GM19240 (cell line): Measurements from ENCODE around the gene ADCY7.
"Not testable (repeated sequence)": the region's sequence is repeated elsewhere in the genome, so short reads cannot be mapped to it uniquely, and the experiment has no call there.

Experiments
- DNase-seq: peaks from one replicate; pipeline ENCODE4 v3.0.0; 2011; ENCODE audit warnings: low spot score; ENCODE audit not compliant: insufficient read length

The ADCY7 gene

DNA sequence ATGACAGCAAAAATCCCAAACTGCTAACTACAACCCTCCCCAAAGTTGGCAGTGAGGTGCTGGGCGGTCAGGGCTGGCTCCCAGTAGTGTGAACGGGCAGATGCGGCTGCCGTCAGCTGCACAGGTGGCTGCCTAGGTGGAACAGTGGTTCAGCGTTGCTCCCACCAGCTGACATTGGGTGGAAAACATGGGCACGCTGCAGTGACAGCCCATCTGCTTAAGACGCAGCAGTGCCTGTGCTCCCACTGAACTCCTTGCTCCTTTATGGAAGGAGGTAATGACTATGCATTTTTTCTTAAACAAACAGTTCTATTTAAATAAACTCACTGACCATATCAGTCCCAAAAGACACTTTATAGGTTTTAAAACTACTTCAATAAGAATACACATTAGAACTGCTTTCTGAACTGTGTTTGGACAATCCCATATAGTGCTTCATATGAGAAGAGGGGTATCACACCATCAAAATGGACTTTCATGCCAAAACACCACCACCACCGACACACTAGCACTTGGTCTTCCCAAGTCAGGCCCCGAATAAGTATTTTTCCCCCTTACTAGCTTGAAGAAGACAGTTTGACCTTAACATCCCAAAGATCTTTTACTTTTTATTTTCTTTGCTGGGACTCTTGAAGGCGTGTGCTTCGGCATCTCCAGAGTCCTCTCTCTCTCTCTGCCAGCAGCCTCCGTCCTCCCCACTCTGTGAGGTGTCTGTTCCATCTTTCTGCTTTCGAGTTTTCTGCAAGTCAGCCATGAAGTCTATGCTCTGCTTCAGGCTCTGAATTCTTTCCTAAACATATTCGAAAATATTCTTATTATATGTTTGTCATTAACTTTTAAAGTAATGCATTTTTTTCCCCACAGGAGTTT lies 68.0 kb downstream of the ADCY7 start:
- no peak for DNase-seq

DNA sequence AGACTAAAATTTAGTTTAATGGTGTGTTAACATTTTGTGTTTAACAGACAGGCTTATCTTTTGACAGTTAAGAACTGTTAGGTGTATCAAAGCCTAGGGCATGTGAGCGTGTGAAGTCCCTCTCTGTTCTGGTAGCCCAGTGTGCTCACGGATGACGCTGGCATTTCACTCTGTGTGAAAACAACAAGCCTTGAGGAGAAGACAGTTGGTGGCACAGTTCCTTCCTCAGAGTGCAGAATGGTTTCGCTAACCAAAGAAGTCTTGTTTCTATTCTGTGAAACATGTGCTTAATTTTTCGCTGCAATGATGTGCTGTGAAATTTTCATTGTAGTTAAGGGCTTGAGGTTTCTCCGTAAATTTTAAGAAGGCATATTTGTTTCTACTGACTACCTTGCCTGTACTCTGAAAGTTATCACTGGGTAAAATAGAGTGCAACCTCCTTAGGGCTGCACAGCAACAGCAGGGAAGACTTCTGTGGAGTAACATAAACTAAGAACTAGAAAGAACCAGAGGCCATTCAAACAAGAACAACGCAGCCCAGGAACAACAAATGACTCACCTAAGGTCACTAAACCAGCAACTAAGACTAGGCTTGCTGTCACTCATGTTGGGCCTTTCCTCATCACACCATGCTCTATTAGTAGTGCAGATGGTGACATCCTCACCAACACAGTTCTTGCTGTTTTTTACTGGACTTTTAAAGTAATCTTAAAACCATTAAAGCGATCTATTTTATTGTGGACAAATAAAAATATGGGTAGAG lies 69.0 kb downstream of the ADCY7 start:
- DNase-seq: no peak

DNA sequence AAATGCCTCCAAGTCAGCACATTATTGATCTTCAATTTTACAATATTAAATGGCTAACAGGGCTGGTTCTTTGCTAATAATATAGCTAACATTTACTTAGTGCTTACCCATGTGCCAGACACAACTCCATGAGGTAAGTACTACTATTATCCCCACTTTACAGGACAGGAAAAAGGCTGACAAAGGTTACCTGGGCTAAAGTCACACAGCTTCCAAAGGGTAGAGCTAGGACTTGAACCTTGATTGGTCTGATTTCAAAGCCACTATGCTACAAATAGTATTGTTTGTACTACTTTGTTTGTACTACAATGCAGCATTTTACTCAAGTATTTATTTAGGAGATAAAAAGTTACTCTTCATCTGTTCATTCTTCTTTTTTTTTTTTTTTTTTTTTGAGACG lies 70.5 kb downstream of the ADCY7 start:
- DNase-seq: no peak

DNA sequence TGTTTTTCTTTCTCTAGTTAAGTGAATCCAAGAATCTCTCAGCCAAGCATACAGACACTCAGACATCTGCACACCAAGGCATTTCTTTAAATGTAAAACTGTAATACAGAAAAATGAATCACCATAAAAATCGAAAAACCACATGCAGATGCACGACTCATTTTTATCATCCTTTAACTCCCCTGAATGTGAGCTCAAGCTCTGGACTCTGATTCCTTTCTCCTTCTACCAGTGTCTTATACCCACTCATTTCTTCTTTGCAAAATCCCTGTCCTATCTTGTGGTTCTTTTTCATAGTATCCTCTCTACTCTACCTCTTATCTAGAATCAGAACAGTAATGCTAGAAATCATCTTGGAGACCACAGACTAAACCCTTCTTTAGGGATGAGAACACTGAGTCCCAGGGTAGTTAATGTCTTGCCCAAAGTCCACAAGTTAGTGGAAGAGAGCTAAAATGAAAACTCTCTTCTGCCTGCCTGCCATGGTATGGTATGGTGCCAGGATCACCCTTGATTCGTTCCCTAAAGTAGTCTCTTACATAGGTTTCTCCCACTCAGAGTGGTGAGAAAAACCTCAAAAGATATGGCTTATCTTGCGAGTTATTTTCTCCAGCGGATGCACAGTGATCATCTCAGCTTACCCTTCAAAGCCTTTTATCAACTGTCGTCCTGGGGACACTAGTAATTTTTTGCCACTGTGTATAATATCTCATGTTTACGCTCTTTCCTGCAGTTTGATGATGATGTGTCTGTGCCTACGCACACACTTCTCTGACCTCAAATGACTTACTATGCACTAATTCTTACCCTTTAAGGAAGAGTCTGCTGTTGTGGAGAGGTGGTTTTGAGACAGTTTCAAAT lies 72.2 kb downstream of the ADCY7 start:
- no peak for DNase-seq

DNA sequence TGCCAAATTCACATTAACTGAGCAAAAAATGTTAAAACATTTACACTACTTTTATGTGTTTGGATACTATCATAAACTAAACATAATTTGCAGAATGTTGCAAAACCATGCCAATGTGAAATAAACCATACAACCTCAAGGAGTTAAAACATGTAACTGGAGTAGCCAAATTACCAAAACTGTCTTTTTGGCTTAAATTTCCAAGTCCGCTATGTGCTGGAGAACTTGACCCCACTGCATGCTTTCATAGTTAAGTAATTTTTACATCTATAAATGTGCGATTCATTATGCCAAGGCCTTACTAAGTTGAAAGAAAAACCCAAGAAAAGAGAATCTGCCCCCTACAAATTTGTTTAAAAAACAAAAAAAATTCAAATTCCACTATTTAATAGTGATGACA lies 74.2 kb downstream of the ADCY7 start:
- no peak for DNase-seq

DNA sequence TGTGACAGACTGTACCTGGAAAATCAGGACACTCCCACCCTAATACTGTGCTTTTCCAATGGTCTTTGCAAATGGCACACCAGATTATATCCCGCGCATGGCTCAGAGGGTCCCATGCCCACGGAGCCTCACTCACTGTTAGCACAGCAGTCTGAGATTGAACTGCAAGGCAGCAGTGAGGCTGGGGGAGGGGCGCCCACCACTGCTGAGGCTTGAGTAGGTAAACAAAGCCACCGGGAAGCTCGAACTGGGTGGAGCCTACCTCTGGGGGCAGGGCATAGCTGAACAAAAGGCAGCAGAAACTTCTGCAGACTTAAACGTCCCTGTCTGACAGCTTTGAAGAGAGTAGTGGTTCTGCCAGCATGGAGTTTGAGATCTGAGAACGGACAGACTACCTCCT lies 77.2 kb downstream of the ADCY7 start:
- not testable (repeated sequence) for DNase-seq

DNA sequence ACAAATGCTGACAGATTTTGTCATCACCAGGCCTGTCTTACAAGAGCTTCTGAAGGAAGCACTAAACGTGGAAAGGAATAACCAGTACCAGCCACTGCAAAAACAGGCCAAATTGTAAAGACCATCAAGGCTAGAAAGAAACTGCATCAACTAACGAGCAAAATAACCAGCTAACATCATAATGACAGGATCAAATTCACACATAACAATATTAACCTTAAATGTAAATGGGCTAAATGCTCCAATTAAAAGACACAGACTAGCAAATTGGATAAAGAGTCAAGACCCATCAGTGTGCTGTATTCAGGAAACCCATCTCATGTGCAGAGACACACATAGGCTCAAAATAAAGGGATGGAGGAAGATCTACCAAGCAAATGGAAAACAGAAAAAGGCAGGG lies 78.9 kb downstream of the ADCY7 start:
- DNase-seq: not testable (repeated sequence)

DNA sequence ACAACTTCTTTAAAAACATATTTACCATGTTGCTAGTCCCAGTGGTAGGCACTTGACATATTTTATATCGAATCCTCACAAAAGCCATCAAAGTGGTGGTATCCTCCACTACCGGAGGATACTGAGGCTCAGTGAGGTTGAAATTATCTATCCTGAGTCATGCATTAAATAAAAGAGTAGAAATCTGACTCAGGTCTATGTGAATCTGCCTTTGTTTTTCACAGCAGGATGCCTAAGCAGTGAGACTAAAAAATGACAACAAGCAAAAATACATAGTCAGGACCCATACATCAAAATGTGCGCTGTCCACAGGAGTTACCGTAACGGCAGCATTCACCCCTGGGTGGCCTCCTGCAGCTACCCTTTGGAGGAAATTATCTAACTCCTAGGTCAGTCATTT lies 84.8 kb downstream of the ADCY7 start:
- DNase-seq: no peak

DNA sequence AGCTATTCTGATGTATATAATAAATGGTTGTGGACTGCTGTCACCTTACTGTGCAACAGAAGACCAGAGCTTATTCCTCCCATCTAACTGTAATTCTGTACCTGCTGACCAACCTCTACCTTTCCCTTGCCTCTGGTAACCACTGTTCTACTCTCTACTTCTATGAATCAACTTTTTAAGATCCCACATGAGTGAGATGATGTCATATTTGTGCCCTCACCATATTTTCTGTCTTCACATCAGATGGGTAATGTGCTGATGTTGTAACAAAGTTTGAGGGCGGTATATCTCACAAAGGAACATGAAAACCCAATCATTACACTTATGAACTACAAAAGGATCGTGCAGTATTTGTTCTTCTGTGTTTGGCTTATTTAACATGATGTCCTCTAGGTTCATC lies 85.6 kb downstream of the ADCY7 start:
- DNase-seq: no peak

DNA sequence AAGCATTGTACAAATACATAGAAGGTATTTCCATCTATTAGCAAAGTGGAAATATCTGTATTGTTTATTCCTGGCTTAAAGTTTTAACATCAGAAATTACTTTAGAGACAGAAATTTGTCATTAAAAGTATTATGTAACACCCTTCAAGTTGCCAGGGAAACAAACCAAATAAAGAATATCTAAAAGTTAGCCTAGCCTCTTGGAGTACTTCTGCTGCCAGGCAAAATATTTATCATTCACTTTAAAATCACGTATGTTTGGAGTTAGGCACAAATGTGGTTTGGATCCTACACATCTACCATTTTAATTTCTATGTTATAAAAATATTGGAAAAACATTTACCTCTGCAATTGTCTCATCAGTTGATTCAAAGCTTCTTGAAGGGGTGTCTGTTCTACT lies 87.7 kb downstream of the ADCY7 start:
- DNase-seq: no peak

DNA sequence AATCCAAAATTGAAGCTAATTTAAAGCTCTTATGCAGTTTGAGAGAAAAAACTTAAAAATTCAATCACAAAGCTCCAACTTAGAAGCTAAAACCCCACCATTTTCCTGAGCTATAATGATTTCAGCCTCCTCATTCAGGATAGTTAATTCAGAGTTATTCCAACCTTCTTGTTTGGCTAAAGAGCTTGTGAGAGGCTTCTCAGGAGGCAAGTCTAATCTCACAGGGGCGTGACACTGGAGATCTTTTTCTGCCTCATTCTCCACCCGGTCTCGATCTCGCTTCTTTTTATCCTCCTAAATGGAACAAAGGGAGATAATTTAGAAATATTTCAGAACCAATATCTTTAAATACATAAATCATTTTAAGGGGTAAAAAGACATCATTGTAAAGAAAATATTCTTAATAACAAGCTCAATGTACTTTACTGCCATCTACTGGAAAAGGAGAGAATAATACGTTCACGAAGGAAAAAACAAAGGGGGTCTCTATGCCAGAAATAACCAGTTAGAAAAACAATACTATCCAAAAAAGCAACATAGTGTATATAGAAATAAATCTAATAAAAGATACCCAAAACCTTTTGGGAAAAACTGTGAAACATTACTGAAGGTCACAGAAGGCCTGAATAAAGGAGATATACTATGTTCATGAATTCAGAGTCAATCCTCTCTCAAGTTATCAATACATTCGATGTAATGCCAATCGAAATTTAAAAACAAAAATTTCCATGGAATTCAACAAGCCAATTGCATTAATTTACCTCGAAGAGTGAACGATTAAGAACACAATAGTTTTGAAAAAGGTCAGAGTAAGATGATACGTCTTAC lies 88.5 kb downstream of the ADCY7 start:
- DNase-seq: no peak

DNA sequence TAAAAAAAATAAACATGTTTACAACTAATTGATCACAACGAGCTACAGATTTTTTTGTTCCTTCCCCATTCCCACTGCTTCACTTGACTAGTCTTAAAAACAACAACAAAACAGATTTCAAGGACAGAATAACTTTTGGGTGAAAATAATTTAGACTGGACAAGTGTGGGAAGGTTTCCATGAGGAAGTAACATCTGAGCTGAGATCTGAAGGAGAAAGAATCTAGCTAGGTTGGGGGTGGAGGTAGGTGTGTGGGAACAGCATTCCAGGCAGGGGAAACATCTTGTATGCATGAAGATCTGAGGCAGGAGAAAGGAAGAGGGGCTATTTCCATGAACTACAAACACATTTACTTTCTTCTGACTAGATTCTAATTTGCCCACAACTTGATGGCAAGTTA lies 93.3 kb downstream of the ADCY7 start:
- DNase-seq: no peak

DNA sequence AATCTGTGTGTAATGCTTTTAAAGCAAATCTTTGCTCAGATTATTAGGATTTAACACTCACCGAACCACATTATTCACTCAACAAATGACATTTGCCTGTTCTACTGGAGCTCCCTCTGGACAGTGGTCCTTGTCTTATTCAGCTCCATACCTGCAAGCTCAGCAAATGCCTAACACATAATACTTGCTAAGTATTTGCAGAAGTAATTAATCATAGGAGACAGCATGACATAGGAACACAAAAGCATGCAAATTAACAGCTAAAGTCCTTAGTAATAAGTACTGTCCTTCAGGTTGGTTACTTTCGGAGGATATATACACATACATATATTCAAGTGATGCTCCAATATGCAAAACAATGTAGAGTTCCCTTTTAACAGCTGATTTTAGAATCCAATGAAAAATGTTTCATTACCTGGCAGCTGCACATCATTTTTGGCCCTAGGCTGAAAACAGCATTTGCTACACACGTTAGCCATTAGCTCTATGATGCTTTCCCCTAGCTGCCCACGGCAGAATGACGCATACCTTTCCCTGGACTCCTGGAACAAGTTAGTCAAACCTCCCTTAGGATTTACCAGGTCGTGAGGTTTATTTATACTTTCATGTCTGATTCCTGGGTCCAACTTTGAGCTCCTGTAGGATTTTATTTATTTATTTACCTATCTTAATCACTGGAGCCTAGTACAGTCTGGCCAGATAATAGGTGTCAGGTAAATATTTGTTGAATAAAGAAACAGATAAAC lies 93.9 kb downstream of the ADCY7 start:
- no peak for DNase-seq

DNA sequence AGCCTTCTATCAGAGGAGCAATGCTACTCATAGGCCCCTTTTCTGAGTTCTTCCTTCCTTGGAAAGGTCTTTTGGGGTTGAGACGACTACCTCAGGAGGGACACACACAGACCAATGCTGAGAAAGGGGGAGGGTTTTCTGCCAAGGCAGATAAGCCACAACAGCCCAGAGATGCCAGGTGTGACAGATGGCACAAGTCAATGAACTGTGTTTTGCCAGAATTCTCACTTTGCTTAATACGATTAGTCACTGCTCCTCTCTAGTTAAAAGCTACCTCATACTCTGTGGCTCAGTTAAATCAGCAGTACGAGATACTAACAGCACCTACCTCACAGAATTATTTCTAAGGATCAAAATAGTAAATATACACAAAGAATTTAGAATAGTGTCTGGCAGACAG lies 94.4 kb downstream of the ADCY7 start:
- DNase-seq: no peak

DNA sequence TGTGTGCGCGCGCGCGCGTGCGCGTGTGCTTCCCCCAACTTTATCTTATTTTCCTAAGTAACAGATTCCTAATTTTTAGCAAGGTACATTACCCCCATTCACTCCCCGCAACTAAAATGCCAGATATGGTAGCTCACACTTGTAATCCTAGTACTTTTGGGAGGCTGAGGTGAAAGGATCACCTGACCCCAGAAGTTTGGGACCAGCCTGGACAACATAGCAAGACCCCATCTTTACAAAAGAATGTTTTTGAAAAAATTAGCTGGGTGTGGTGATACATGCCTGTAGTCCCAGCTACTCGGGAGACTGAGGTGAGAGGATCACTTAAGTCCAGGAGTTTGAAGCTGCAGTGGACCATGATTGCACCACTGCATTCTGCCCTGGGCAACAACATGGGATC lies 97.3 kb downstream of the ADCY7 start:
- DNase-seq: no peak

DNA sequence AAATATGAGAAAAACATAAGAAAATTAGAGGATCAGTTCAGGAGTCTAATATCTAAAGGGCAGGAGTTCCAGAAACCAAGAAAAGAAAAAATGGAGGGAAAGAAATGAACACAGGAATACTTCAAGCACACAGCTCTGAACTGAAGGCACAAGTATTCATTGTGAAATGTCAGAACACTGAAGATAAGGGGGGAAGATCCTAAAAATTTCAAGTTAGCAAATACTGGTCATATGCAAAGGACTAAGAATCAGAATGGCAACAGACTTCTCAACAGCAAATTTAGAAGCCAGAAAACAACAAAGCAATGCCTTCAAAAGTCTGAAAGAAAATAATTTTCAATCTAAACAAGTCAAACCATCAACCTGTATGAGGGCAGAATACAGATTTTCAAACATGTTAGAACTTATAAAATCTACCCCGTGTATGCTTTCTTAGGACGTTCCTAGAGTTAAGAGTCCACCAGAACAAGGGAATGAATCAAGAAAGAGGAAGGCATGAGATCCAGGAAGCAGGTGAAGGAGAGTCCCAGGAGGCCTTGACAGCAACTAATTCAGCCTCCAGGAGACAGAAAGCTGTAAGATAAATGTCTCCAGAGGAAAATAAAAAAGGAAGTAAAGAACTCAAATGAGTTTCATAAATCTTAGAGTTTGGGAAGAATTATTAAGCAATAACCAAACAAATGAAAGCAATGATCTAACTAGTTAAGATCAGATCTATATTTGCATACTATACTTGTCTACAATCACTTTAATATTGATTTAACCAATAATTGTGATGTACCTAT lies 99.6 kb downstream of the ADCY7 start:
- no peak for DNase-seq
